ENCODE measurements around the gene DNAH10.

DNA sequence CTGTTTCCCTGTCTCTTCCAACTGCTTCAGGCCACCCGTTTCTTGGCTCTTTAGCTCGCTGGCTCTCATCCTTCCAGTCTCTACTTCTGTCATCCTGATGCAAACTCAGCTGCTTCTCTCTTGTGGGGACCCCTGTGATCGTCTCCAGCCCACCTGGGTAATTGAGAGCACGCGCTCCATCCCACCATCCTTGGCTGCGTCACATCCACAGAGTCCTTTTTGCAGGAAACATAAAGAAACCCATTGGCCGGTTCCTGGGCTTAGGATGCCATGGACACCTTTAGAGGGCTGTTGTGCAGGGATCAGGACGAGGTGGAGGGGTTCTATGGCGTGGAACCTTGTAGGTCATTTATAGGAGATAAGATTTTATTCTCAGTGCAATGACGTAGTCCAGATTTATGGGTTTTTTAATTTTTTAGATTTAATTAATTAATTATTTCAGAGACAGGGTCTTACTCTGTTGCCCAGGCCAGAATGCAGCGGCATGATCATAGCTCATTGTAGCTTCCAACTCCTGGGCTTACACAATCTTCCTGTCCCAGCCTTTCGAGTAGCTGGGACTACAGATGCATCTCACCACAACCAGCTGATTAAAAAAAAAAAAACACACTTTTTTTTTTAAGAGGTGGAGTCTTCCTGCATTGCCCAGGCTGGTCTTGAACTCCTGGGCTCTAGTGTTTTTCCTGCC is 127.9 kb downstream of the DNAH10 start:
- TF ChIP-seq ARID4B (CRISPR knock-in tag; IDR thresholded peaks at IDR 0.05; ENCODE audit: borderline replicate concordance) (no peak), ATF3 (CRISPR knock-in tag; conservative IDR thresholded peaks at IDR 0.05) (no peak), PRRX2 (CRISPR knock-in tag; IDR thresholded peaks at IDR 0.05) (no peak), JUN (CRISPR knock-in tag; IDR thresholded peaks at IDR 0.05) (no peak), NR2C2 (CRISPR knock-in tag; IDR thresholded peaks at IDR 0.05) (no peak), MLX (CRISPR knock-in tag; IDR thresholded peaks at IDR 0.05) (no peak), ZNF121 (CRISPR knock-in tag; IDR thresholded peaks at IDR 0.05) (no peak)
- TF ChIP-seq, protein P1, sequence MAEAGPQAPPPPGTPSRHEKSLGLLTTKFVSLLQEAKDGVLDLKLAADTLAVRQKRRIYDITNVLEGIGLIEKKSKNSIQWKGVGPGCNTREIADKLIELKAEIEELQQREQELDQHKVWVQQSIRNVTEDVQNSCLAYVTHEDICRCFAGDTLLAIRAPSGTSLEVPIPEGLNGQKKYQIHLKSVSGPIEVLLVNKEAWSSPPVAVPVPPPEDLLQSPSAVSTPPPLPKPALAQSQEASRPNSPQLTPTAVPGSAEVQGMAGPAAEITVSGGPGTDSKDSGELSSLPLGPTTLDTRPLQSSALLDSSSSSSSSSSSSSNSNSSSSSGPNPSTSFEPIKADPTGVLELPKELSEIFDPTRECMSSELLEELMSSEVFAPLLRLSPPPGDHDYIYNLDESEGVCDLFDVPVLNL (CRISPR knock-in tag; IDR thresholded peaks at IDR 0.05; ENCODE audit: borderline replicate concordance, low read depth), result no peak
